Ascending aorta (tissue), 2 donors: ENCODE results near the gene RNF39. TPM values are rescaled to one million over a fixed set of nuclear protein-coding genes. Genes with fewer than 3 reads are reported as not detected.
"Not testable (repeated sequence)": the region's sequence is repeated elsewhere in the genome, so short reads cannot be mapped to it uniquely, and the experiment has no call there.

Source experiments
- DNase-seq, 2 donors: peaks; one replicate each; pipeline ENCODE4 v3.0.0-alpha.2; 2019; ENCODE audit warnings: low spot score in 2 of 2
- H3K27ac ChIP-seq, 2 donors: fragments of 200-600 bp; sonication (generic); one replicate each; pipeline ENCODE4 v1.5.1; 2016 to 2017; ENCODE audit warnings: mild to moderate bottlenecking in 1 of 2
- H3K27me3 ChIP-seq: fragments of 200-600 bp; sonication (generic); one replicate; pipeline ENCODE4 v1.5.1; 2017
- H3K36me3 ChIP-seq, 2 donors: fragments of 200-600 bp; sonication (generic); one replicate each; pipeline ENCODE4 v1.5.1; 2016
- H3K4me1 ChIP-seq, 2 donors: fragments of 200-600 bp; sonication (generic); one replicate each; pipeline ENCODE4 v1.5.1; 2016 to 2017; ENCODE audit warnings: mild to moderate bottlenecking in 1 of 2
- H3K4me3 ChIP-seq, 2 donors: fragments of 200-600 bp; sonication (generic); one replicate each; pipeline ENCODE4 v1.5.1; 2016 to 2017; ENCODE audit warnings: mild to moderate bottlenecking in 1 of 2
- H3K9me3 ChIP-seq, 2 donors: fragments of 200-600 bp; sonication (generic); one replicate each; pipeline ENCODE4 v1.5.1; 2016
- CTCF ChIP-seq, 3 experiments: fragments of 200-600 bp in 2 of 3; fragments of 450-650 bp in 1 of 3; sonication (generic) in 2 of 3; IDR thresholded peaks; one replicate each; pipeline ENCODE4 v1.5.1; 2016 to 2019; ENCODE audit warnings: antibody characterized with exemption in 3 of 3, mild to moderate bottlenecking in 1 of 3, moderate library complexity in 1 of 3
- intact Hi-C: fragments of 100-400 bp; cut with DNase I; formaldehyde crosslinking; loops from one replicate; pipeline ENCODE4 v1.15.1; 2023
- total RNA-seq: library from RNA; depleted of rRNA; stranded (reverse); fragments of >200 nt; gene quantifications from one replicate; pipeline ENCODE4 v1.1.0, GENCODE V29; 2016

RNF39 gene
- total RNA-seq, 1 donor from 2014 or later = not detected

- no peaks in the 10 kb centered on the region for H3K4me1 ChIP-seq
- peaks cover 0 to 5% of the 10 kb centered on the region in 2 donors for H3K36me3 ChIP-seq
- no peak overlapping the region for H3K4me3 ChIP-seq
- H3K9me3 ChIP-seq = no peaks in the 10 kb centered on the region
- no peak overlapping the region for H3K27ac ChIP-seq
- no peaks in the 10 kb centered on the region for H3K27me3 ChIP-seq
- intact Hi-C loops = no loop called here
- TF ChIP-seq CTCF (IDR thresholded peaks at IDR 0.05) = peak in 1 of 3 experiments; percentile 26
- no peak for DNase-seq
These were observed 38.3 kb downstream of the RNF39 start for GRCh38 chr6:30037182-30037788.

GRCh38 chr6:30035784-30036183 is 39.8 kb downstream of the RNF39 start:
- Histone ChIP-seq H3K27me3 (no peaks in the 10 kb centered on the region), H3K9me3 (no peaks in the 10 kb centered on the region), H3K4me1 (no peaks in the 10 kb centered on the region), H3K27ac (no peak overlapping the region), H3K4me3 (no peak overlapping the region), H3K36me3 (peaks cover 0 to 5% of the 10 kb centered on the region in 2 donors)
- no peak for TF ChIP-seq CTCF (IDR thresholded peaks at IDR 0.05)
- intact Hi-C loops = no loop called here
- DNase-seq = no peak

- H3K36me3 ChIP-seq, H3K4me3 ChIP-seq, H3K9me3 ChIP-seq, DNase-seq, H3K27ac ChIP-seq, intact Hi-C loops, H3K27me3 ChIP-seq, H3K4me1 ChIP-seq: not testable (repeated sequence)
These were observed 42.1 kb downstream of the RNF39 start for GRCh38 chr6:30033440-30033839.

- no peak overlapping the region for H3K4me3 ChIP-seq
- intact Hi-C loops = no loop called here
- H3K9me3 ChIP-seq = no peaks in the 10 kb centered on the region
- no peak overlapping the region for H3K27ac ChIP-seq
- peaks cover 0 to 5% of the 10 kb centered on the region in 2 donors for H3K36me3 ChIP-seq
- no peak for DNase-seq
- no peaks in the 10 kb centered on the region for H3K27me3 ChIP-seq
- no peaks in the 10 kb centered on the region for H3K4me1 ChIP-seq
- no peak for TF ChIP-seq CTCF (IDR thresholded peaks at IDR 0.05)
These were observed 44.2 kb downstream of the RNF39 start for GRCh38 chr6:30031381-30031780.

DNA sequence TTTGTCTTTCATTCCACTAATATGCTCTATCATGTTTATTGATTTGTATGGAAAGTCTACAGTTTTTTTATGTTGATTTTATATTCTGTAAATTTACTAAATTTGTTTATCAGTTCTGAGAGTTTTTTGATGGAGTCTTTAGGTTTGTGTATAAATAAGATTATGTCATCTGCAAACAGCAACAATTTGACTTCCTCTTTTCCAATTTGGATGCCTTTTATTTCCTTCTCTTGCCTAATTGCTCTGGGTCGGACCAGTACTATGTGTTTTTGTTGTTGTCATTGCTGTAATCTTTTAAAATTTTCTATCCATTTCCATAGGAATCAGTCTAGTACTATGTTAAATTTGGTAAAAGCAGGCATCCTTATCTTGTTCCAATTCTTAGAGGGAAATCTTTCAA is 46.0 kb downstream of the RNF39 start:
- intact Hi-C loops = no loop called here
- no peak overlapping the region for H3K4me3 ChIP-seq
- no peaks in the 10 kb centered on the region for H3K4me1 ChIP-seq
- peaks cover 0 to 2% of the 10 kb centered on the region in 2 donors for H3K36me3 ChIP-seq
- no peak overlapping the region for H3K27ac ChIP-seq
- TF ChIP-seq CTCF (IDR thresholded peaks at IDR 0.05) = no peak
- H3K27me3 ChIP-seq = no peaks in the 10 kb centered on the region
- DNase-seq = no peak
- no peaks in the 10 kb centered on the region for H3K9me3 ChIP-seq

DNA sequence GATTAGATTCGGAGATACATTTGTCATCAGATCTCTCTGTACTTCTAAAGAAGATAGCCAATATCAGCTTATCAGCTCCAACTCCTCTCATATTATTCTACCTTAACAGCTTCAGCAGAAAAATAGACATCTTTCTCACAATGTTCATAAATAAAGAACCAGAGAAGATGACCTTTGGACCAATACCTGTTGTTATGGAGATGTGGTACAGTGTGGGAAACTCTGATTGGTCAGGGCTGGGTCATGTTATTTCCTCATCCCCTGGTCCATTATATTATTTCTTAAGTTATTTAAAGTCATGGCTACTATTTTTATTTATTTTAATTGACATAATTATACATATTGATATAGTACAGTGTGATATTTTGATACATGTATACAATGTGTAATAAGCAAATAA is 50.4 kb downstream of the RNF39 start:
- intact Hi-C loops = no loop called here

GRCh38 chr6:30022712-30023111 is 52.9 kb downstream of the RNF39 start:
- H3K27me3 ChIP-seq, intact Hi-C loops, H3K36me3 ChIP-seq, DNase-seq, H3K4me1 ChIP-seq, H3K9me3 ChIP-seq, H3K4me3 ChIP-seq, H3K27ac ChIP-seq: not testable (repeated sequence)

More for the DNA sequence above, 50.4 kb downstream of the RNF39 start:
- Histone ChIP-seq H3K9me3 (no peaks in the 10 kb centered on the region), H3K27me3 (no peaks in the 10 kb centered on the region), H3K4me1 (no peaks in the 10 kb centered on the region), H3K4me3 (no peak overlapping the region), H3K36me3 (no peaks in the 10 kb centered on the region), H3K27ac (no peak overlapping the region)
- no peak for TF ChIP-seq CTCF (IDR thresholded peaks at IDR 0.05)
- DNase-seq = no peak
